PC-9 (cell line): ENCODE measurements around the gene ERC1. TPM values are rescaled to one million over a fixed set of nuclear protein-coding genes. Genes with fewer than 3 reads are reported as not detected.

ENCODE experiments used
- BruUV-seq: library from RNA; stranded (reverse); fragments of 400-500 nt; replicated peaks from 2 replicates; lab custom pipeline; 2021; lab: Mats Ljungman, UMichigan
- CTCF ChIA-PET: fragments of 300-600 bp; sonication (Branson Sonifier 250); formaldehyde crosslinking; loops from one replicate; lab custom pipeline; 2022; ENCODE audit warnings: antibody characterized with exemption; lab: Charles Lee
- POLR2A ChIA-PET: fragments of 300-600 bp; sonication (Branson Sonifier 250); formaldehyde crosslinking; loops from one replicate; lab custom pipeline; 2022; ENCODE audit warnings: antibody characterized with exemption; ENCODE audit not compliant: unreplicated experiment; lab: Charles Lee
- DNase-seq, 2 experiments: peaks; one replicate each; pipeline versions ENCODE4 v3.0.0 to v3.0.0-alpha.2; 2015 to 2022; ENCODE audit warnings: mixed read lengths in 1 of 2
- H2AFZ ChIP-seq: fragments of 200-600 bp; sonication (generic); 2 replicates; pipeline ENCODE4 v1.8.1; 2017; ENCODE audit warnings: antibody characterized with exemption
- H3F3A ChIP-seq: fragments of 200-600 bp; sonication (generic); 2 replicates; pipeline ENCODE4 v1.8.1; 2017; ENCODE audit warnings: antibody characterized with exemption, mild to moderate bottlenecking, low read depth; ENCODE audit not compliant: insufficient read depth
- H3K27ac ChIP-seq: fragments of 200-600 bp; sonication (generic); 2 replicates; pipeline ENCODE4 v1.6.1; 2016; ENCODE audit warnings: mixed run types
- H3K27me3 ChIP-seq: fragments of 200-600 bp; sonication (generic); 2 replicates; pipeline ENCODE4 v1.6.1; 2016; ENCODE audit warnings: low read depth, mixed run types; ENCODE audit not compliant: insufficient read depth
- H3K36me3 ChIP-seq: fragments of 200-600 bp; sonication (generic); 2 replicates; pipeline ENCODE4 v1.6.1; 2016; ENCODE audit warnings: low read depth, mixed run types
- H3K4me1 ChIP-seq: fragments of 200-600 bp; sonication (generic); replicated peaks from 2 replicates; pipeline ENCODE4 v1.6.1; 2016; ENCODE audit warnings: mixed run types; ENCODE audit not compliant: insufficient read depth
- H3K4me2 ChIP-seq: fragments of 200-600 bp; sonication (generic); 2 replicates; pipeline ENCODE4 v1.6.1; 2017; ENCODE audit warnings: mixed run types
- H3K4me3 ChIP-seq: fragments of 200-600 bp; sonication (generic); 2 replicates; pipeline ENCODE4 v1.6.1; 2016; ENCODE audit warnings: mixed run types
- H3K79me2 ChIP-seq: fragments of 200-600 bp; sonication (generic); 2 replicates; pipeline ENCODE4 v1.6.1; 2017; ENCODE audit warnings: low read depth, mixed run types
- H3K9me2 ChIP-seq: fragments of 200-600 bp; sonication (generic); 2 replicates; pipeline ENCODE4 v1.8.1; 2017; ENCODE audit warnings: mild to moderate bottlenecking; ENCODE audit not compliant: insufficient read depth
- H3K9me3 ChIP-seq: fragments of 200-600 bp; sonication (generic); 2 replicates; pipeline ENCODE4 v1.8.1; 2016; ENCODE audit warnings: low read depth; ENCODE audit not compliant: insufficient read depth
- H4K20me1 ChIP-seq: fragments of 200-600 bp; sonication (generic); 2 replicates; pipeline ENCODE4 v1.8.1; 2017; ENCODE audit not compliant: insufficient read depth
- EZH2 ChIP-seq: fragments of 200-600 bp; sonication (generic); IDR thresholded peaks from 2 replicates; pipeline ENCODE4 v1.8.0; 2017; ENCODE audit warnings: antibody characterized with exemption, low read depth
- intact Hi-C: fragments of 100-400 bp; cut with micrococcal nuclease; formaldehyde crosslinking; loops from one replicate; pipeline ENCODE4 v1.10.0; 2022; ENCODE audit not compliant: unreplicated experiment
- total RNA-seq: library from RNA; stranded (reverse); gene quantifications from 2 replicates; pipeline ENCODE4 v1.2.3, GENCODE V29; 2021
- TF ChIP-seq, protein P1 (sequence below): fragments of 200-600 bp; sonication (generic); conservative IDR thresholded peaks from 2 replicates; pipeline ENCODE4 v1.6.1; 2017; ENCODE audit warnings: mixed run types, antibody characterized with exemption, mild to moderate bottlenecking, moderate library complexity

ERC1 gene
- total RNA-seq, 1 experiment from 2014 or later, result 52.0 TPM

DNA sequence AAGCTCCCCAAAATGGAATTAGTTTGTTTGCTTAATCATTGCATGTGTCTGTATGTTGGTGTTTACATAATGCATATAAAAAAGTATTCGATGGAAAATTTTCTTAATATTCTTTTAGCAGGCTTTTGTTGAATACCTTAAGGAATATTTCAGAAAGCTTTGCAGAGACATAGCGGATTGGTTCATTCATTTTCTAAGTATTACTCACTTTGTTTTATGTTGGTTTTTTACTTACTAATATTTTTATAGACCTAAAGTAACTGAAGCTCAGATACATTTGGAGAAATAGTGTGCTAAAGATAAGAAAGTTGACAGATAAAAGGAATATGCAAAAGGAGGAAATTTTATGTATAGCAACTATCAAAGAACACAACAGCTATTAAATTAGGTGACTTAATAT lies 191.0 kb downstream of the ERC1 start:
- CTCF ChIA-PET, result no interaction called here
- Histone ChIP-seq H3K27me3 (no peaks in the 10 kb centered on the region), H3K4me2 (no peak overlapping the region), H3K9me2 (no peaks in the 10 kb centered on the region), H3K36me3 (no peaks in the 10 kb centered on the region), H3K27ac (no peak overlapping the region), H3K79me2 (no peaks in the 10 kb centered on the region), H3F3A (no peaks in the 10 kb centered on the region), H3K4me1 (no peaks in the 10 kb centered on the region), H2AFZ (no peak overlapping the region), H4K20me1 (no peaks in the 10 kb centered on the region), H3K4me3 (no peak overlapping the region), H3K9me3 (no peaks in the 10 kb centered on the region)
- POLR2A ChIA-PET, result interaction anchor here (0.5 to 0.6 kb wide), 2 partner anchors 54 to 231 kb away, joined by 4 to 6 read pairs; no protein-coding TSS in a partner anchor
- intact Hi-C loops, result no loop called here
- DNase-seq, result no peak
- TF ChIP-seq EZH2, result no peak
- TF ChIP-seq, protein P1, sequence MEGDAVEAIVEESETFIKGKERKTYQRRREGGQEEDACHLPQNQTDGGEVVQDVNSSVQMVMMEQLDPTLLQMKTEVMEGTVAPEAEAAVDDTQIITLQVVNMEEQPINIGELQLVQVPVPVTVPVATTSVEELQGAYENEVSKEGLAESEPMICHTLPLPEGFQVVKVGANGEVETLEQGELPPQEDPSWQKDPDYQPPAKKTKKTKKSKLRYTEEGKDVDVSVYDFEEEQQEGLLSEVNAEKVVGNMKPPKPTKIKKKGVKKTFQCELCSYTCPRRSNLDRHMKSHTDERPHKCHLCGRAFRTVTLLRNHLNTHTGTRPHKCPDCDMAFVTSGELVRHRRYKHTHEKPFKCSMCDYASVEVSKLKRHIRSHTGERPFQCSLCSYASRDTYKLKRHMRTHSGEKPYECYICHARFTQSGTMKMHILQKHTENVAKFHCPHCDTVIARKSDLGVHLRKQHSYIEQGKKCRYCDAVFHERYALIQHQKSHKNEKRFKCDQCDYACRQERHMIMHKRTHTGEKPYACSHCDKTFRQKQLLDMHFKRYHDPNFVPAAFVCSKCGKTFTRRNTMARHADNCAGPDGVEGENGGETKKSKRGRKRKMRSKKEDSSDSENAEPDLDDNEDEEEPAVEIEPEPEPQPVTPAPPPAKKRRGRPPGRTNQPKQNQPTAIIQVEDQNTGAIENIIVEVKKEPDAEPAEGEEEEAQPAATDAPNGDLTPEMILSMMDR, result no peak
- BruUV-seq, result no TSS peak

DNA sequence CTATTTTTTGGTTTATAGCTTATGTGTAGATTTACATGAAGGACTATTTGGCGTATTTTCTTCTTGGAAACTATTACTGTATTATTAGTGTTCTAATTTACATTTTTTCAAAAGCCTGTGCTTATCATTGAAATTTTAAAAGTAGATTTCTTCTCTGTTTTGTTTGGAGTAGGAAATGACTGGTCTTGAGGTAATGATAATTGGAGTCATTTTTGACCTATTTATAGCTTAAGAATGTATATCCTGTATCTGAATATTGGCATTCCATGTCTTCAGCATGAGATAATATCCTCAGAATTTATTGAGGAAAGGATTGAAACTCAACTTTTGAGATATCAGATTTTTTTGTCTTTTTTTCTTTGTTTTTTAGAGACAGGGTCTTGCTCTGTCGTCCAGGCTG lies 193.4 kb downstream of the ERC1 start:
- Histone ChIP-seq H3K4me1 (peaks cover 9% of the 10 kb centered on the region; the same call in 1 of the 2 replicates), H3K36me3 (no peaks in the 10 kb centered on the region), H3K27me3 (no peaks in the 10 kb centered on the region), H3K4me3 (no peak overlapping the region), H3K9me2 (no peaks in the 10 kb centered on the region), H2AFZ (no peak overlapping the region), H4K20me1 (no peaks in the 10 kb centered on the region), H3K79me2 (no peaks in the 10 kb centered on the region), H3F3A (no peaks in the 10 kb centered on the region), H3K4me2 (no peak overlapping the region), H3K27ac (no peak overlapping the region), H3K9me3 (no peaks in the 10 kb centered on the region)
- ChIA-PET POLR2A (no interaction called here), CTCF (interaction anchor here (0.6 kb wide), 2 partner anchors 33 to 312 kb away, joined by 3 read pairs; no protein-coding TSS in a partner anchor)
- intact Hi-C loops, result no loop called here
- TF ChIP-seq, protein P1, result no peak
- no peak for TF ChIP-seq EZH2
- no TSS peak for BruUV-seq
- DNase-seq, result no peak

DNA sequence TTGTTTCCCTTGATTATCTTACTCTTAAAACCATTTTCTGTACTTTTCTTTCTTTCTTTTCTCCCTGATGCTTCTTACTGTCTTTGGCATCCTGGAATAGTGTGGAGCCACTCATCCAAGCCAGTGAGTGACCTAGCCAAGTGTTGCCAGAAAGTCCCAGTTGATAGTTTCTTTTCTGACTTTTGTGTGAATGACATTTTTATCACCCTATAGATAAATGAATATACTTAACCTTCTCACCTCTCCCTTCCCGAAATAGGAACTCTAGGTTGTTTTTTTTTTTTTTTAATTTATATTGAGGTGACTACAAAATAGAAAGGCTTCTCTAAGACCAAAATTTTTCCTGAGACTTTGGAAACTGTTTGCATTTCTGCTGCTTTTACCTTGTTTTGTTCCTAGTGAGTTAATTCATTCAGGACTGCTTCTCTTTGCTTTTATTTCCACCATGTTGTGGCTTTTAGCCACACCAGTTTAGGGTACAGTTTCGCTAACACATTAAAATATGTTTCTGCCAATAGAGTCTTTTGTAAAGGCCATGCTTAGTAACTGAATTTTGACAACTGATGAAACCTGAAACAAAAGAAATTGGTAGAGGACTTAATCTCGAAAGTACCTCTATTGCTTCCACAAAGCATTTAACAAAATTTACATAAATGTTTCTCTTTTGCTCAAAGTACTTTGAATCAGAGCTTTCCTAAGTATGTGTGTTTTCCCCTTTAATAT lies 194.6 kb downstream of the ERC1 start:
- ChIA-PET POLR2A (no interaction called here), CTCF (no interaction called here)
- TF ChIP-seq, protein P1, result no peak
- TF ChIP-seq EZH2, result no peak
- no peak overlapping the region for H2AFZ ChIP-seq
- H4K20me1 ChIP-seq, result no peaks in the 10 kb centered on the region
- no peaks in the 10 kb centered on the region for H3K79me2 ChIP-seq
- H3K4me3 ChIP-seq, result no peak overlapping the region
- intact Hi-C loops, result no loop called here
- no peak for DNase-seq
- H3K4me1 ChIP-seq, result peaks cover 11% of the 10 kb centered on the region; the same call in 1 of the 2 replicates
- no peaks in the 10 kb centered on the region for H3K9me3 ChIP-seq
- H3K36me3 ChIP-seq, result no peaks in the 10 kb centered on the region
- H3K4me2 ChIP-seq, result no peak overlapping the region
- H3K27me3 ChIP-seq, result no peaks in the 10 kb centered on the region
- no peak overlapping the region for H3K27ac ChIP-seq
- no peaks in the 10 kb centered on the region for H3K9me2 ChIP-seq
- H3F3A ChIP-seq, result no peaks in the 10 kb centered on the region
- no TSS peak for BruUV-seq
